ENCODE data around the gene MAGED2.

GRCh38 chrX:54812306-54812705 lies 4.8 kb downstream of the MAGED2 start:
- TF ChIP-seq CTCF (IDR thresholded peaks at IDR 0.05): no peak
- no peak for TF ChIP-seq TAF1 (IDR thresholded peaks at IDR 0.05; ENCODE audit: borderline replicate concordance, low read depth, low read length)
- TF ChIP-seq GABPA (IDR thresholded peaks at IDR 0.05; ENCODE audit: low read depth): no peak

Measured in SK-N-SH (cell line).